Hematopoietic multipotent progenitor cell treated with erythropoietin and hydrocortisone succinate and interleukin-3 and kit ligand, for 8 days (in vitro differentiated cells): ENCODE results near the gene BUD13.

Source experiments
- DNase-seq: peaks from one replicate; pipeline ENCODE4 v3.0.0-alpha.2; 2015

The BUD13 gene

GRCh38 chr11:116712428-116712827, 60.4 kb downstream of the BUD13 start:
- no peak for DNase-seq

- DNase-seq, result no peak
These were observed 62.0 kb downstream of the BUD13 start for GRCh38 chr11:116710762-116711161.

DNA sequence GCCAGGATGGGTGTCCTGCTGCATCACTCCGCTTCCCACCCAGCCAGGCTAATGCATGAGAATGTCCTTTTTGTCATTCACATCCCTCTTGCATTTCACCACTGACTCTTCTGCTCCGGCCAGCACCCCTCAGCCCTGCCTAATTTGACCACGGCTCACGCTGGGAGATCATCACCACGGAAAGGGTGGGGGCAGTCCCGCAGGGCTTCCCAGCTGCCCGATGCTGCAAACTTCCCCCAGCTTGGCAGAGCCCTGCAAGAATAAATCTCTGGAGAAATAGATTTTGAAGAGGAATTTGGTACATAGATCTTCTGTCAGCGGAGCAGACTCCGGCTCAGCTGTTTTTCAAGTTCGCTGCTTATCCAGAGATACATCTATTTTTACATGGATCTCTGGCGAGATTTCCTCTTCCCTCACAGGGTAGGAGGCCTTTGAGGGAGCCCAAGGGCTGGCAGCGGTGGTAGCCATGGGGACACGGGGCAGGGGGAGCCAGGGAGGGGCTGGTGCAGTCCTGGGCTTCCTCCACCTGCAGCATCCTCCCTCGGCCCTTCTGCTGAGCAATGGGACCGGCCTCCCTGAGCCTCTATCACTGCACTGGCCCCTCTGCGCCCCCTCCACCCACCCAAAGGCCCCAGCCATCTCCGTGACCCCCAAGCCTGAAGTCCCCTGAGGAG, 62.6 kb downstream of the BUD13 start:
- DNase-seq, result no peak

DNA sequence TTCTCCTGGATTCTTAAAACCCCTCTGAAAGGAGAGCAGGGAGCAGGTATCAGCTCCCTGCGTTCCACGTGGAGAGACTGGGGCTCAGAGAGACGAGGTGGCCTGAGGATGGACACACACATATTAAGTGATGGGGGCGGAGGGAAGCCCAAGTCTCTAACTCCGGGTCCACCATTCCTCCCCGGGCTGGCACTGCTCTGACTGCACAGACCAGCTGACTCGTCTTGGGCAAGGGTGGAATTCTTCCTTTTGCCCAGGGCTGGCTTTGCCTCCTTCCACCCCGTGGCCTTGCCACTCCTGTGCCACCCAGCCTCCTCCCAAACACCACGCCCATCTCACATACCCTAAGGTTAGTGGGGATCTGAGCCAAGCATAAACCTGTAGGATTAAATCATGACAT, 65.0 kb downstream of the BUD13 start:
- no peak for DNase-seq

DNA sequence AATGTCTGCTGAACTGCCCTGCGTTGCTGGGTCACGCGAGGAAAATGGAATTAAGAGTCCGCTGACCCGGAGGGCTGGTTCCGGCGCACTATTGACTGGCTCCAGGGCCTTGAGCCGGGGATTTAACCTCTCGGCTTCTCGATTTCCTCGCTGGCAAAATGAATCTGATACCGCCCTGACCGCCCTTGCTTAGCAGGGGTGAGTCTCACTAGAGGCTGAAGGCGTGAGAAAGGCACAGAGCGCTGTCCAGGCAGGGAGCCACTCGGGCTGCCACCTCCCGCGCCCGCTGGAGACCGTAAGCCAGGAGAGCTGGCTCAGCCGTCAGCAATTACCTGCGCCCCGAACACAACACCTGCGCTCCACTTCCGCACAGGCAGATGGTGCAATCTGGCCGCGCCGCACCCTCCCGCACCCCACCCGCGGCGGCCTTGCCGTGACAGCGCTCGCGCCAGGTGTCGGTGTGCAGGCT, 65.6 kb downstream of the BUD13 start:
- no peak for DNase-seq

GRCh38 chr11:116703421-116703820, 69.4 kb downstream of the BUD13 start:
- DNase-seq, result no peak

DNA sequence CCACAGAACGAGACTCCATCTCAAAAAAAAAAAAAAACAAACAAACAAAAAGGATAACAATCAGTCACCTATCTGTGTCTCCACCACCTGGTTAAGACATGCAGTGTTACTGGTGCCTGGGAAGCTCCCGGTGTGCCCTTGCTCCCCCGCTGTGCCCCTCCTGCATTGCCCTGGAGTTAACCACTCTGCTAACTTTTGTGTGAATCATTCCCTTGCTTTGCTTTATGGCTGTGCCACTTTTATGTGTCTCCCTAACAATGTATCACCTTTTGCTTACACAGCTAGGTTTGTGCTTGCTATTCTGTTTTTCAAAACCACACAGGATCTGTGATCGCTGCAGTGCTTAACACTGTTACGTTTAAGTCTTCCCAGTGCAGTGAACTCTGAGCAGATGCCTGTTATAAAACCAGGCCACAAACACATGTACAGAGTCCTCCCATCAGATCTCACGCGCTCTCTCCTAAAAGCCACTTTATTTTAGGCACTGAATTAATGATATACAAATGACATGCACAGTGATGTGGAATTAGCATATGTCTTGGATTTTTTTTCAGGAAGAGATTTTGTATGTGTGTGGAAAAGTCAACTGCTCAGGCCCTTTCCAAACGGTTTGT, 69.9 kb downstream of the BUD13 start:
- no peak for DNase-seq

DNA sequence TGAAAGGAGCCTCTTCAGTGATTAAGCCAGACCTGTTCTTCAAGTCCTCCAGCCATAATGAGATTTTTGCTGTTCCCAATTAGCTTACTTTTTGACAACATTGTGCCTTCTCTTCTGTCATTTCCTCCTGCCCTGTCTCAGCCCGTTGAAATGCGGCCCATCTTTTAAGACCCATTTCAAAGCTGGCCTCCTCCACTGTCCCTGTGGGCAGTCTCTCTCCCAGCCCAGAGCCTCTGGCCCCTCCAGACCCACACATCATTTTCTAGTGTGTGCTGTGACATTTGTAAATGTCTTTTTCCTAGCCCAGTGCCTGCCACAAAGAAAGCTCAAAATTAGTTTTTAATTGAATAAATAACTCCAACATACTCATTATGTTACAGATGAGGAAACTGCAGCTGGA, 70.9 kb downstream of the BUD13 start:
- DNase-seq, result no peak

- no peak for DNase-seq
These were observed 71.4 kb downstream of the BUD13 start for GRCh38 chr11:116701297-116701801.

GRCh38 chr11:116700586-116701220, 72.1 kb downstream of the BUD13 start:
- DNase-seq, result no peak
